Activated CD8-positive, alpha-beta memory T cell treated with anti-CD3 and anti-CD28 coated beads for 36 hours (primary cell): ENCODE data around the gene REEP5. TPM values are rescaled to one million over a fixed set of nuclear protein-coding genes. Genes with fewer than 3 reads are reported as not detected.
"Not testable (repeated sequence)": the region's sequence is repeated elsewhere in the genome, so short reads cannot be mapped to it uniquely, and the experiment has no call there.

Source experiments
- CTCF ChIA-PET: fragments of 350-600 bp; sonication (Branson Sonifier 250); formaldehyde crosslinking; loops from one replicate; lab custom pipeline; 2021; ENCODE audit warnings: antibody characterized with exemption; lab: Charles Lee
- POLR2A ChIA-PET: fragments of 350-600 bp; sonication (Branson Sonifier 250); formaldehyde crosslinking; loops from one replicate; lab custom pipeline; 2021; ENCODE audit warnings: antibody characterized with exemption; lab: Charles Lee
- total RNA-seq, 2 experiments: library from RNA; stranded (reverse); gene quantifications; one replicate each; pipeline ENCODE4 v1.2.3, GENCODE V29; 2021

The REEP5 gene
- total RNA-seq, 2 experiments from 2014 or later, result 70.2 to 70.7 TPM

GRCh38 chr5:112907166-112907631, 14.8 kb downstream of the REEP5 start:
- POLR2A ChIA-PET, result no interaction called here
- CTCF ChIA-PET, result interaction anchor here (0.5 to 0.8 kb wide), 2 partner anchors 13 to 43 kb away, joined by 3 to 5 read pairs; no protein-coding TSS in a partner anchor

- ChIA-PET POLR2A (no interaction called here), CTCF (interaction anchor here (0.8 kb wide), 1 partner anchor 43 kb away, joined by 3 read pairs; no protein-coding TSS in a partner anchor)
These were observed 15.4 kb downstream of the REEP5 start for GRCh38 chr5:112906637-112907036.

- POLR2A ChIA-PET, CTCF ChIA-PET: not testable (repeated sequence)
These were observed 17.0 kb downstream of the REEP5 start for GRCh38 chr5:112904996-112905395.

GRCh38 chr5:112902561-112902960, 19.5 kb downstream of the REEP5 start:
- CTCF ChIA-PET, result no interaction called here
- POLR2A ChIA-PET, result no interaction called here

- ChIA-PET CTCF (no interaction called here), POLR2A (no interaction called here)
These were observed 26.3 kb downstream of the REEP5 start for GRCh38 chr5:112895682-112896081.

- CTCF ChIA-PET, result interaction anchor here (0.7 kb wide), 1 partner anchor 398 kb away, joined by 4 read pairs; no protein-coding TSS in a partner anchor
- POLR2A ChIA-PET, result no interaction called here
These were observed 29.3 kb downstream of the REEP5 start for GRCh38 chr5:112892776-112893175.

- POLR2A ChIA-PET, CTCF ChIA-PET: not testable (repeated sequence)
These were observed 30.0 kb downstream of the REEP5 start for GRCh38 chr5:112892066-112892465.

GRCh38 chr5:112886975-112887374, 35.1 kb downstream of the REEP5 start:
- POLR2A ChIA-PET, result interaction anchor here (1.2 kb wide), 1 partner anchor 19 kb away, joined by 4 read pairs; no protein-coding TSS in a partner anchor
- CTCF ChIA-PET, result interaction anchor here (1.8 kb wide), 1 partner anchor 34 kb away, joined by 4 read pairs; no protein-coding TSS in a partner anchor

GRCh38 chr5:112885001-112885400, 37.0 kb downstream of the REEP5 start:
- POLR2A ChIA-PET, result interaction anchor here (1.1 kb wide), 1 partner anchor 23 kb away, joined by 3 read pairs; no protein-coding TSS in a partner anchor
- CTCF ChIA-PET, result no interaction called here

- ChIA-PET CTCF (no interaction called here), POLR2A (no interaction called here)
These were observed 38.8 kb downstream of the REEP5 start for GRCh38 chr5:112883192-112883591.

- CTCF ChIA-PET, result interaction anchor here (1.5 kb wide), 1 partner anchor 32 kb away, joined by 4 read pairs; no protein-coding TSS in a partner anchor
These were observed 41.6 kb downstream of the REEP5 start for GRCh38 chr5:112880219-112880964.

GRCh38 chr5:112878760-112879159, 43.3 kb downstream of the REEP5 start:
- ChIA-PET POLR2A (no interaction called here), CTCF (no interaction called here)

More at GRCh38 chr5:112880219-112880964, 41.6 kb downstream of the REEP5 start:
- POLR2A ChIA-PET, result no interaction called here

GRCh38 chr5:112878101-112878500, 43.9 kb downstream of the REEP5 start:
- CTCF ChIA-PET, result no interaction called here
- POLR2A ChIA-PET, result no interaction called here

GRCh38 chr5:112876362-112876761, 45.7 kb downstream of the REEP5 start:
- ChIA-PET CTCF (no interaction called here), POLR2A (no interaction called here)

- POLR2A ChIA-PET, result no interaction called here
- CTCF ChIA-PET, result no interaction called here
These were observed 51.1 kb downstream of the REEP5 start for GRCh38 chr5:112870966-112871365.

- CTCF ChIA-PET, result interaction anchor here (0.8 to 1.0 kb wide), 2 partner anchors 22 to 34 kb away, joined by 3 to 5 read pairs; no protein-coding TSS in a partner anchor
These were observed 52.1 kb downstream of the REEP5 start for GRCh38 chr5:112869948-112870347.

GRCh38 chr5:112867411-112867810, 54.6 kb downstream of the REEP5 start:
- ChIA-PET CTCF (interaction anchor here (1.7 kb wide), 1 partner anchor 54 kb away, joined by 3 read pairs; the partner anchor contains the start of gene REEP5), POLR2A (interaction anchor here (0.8 kb wide), 1 partner anchor 20 kb away, joined by 4 read pairs; no protein-coding TSS in a partner anchor)

More at GRCh38 chr5:112869948-112870347, 52.1 kb downstream of the REEP5 start:
- POLR2A ChIA-PET, result no interaction called here

- ChIA-PET POLR2A (no interaction called here), CTCF (no interaction called here)
These were observed 55.3 kb downstream of the REEP5 start for GRCh38 chr5:112866739-112867138.

- ChIA-PET POLR2A (no interaction called here), CTCF (no interaction called here)
These were observed 56.9 kb downstream of the REEP5 start for GRCh38 chr5:112865128-112865527.

- ChIA-PET CTCF (interaction anchor here (0.9 to 1.4 kb wide), 2 partner anchors 40 to 43 kb away, joined by 3 read pairs; no protein-coding TSS in a partner anchor), POLR2A (no interaction called here)
These were observed 58.5 kb downstream of the REEP5 start for GRCh38 chr5:112863549-112863948.
